Nephron (organoid): ENCODE data around the gene ANKRD34C.

Experiments used
- H3K27ac Mint-ChIP-seq, 3 experiments: 2 replicates each; pipeline ENCODE4 v1.8.0; 2020; ENCODE audit warnings: mixed read lengths in 3 of 3, mild to moderate bottlenecking in 2 of 3, moderate library complexity in 1 of 3
- H3K27me3 Mint-ChIP-seq: 2 replicates; pipeline ENCODE4 v1.8.0; 2021; ENCODE audit warnings: low read depth, mild to moderate bottlenecking, moderate library complexity, mixed read lengths
- H3K36me3 Mint-ChIP-seq: 2 replicates; pipeline ENCODE4 v1.8.0; 2020; ENCODE audit warnings: low read depth, mixed read lengths
- H3K4me1 Mint-ChIP-seq: 2 replicates; pipeline ENCODE4 v1.8.0; 2020; ENCODE audit warnings: mixed read lengths
- H3K4me3 Mint-ChIP-seq, 3 experiments: 2 replicates each; pipeline ENCODE4 v1.8.0; 2020; ENCODE audit warnings: mild to moderate bottlenecking in 3 of 3, mixed read lengths in 3 of 3, moderate library complexity in 2 of 3
- H3K9me3 Mint-ChIP-seq: 2 replicates; pipeline ENCODE4 v1.8.0; 2020; ENCODE audit warnings: mixed read lengths
- TF ChIP-seq, protein P1 (sequence below), 3 experiments: fragments of 200-600 bp; sonication (generic); IDR thresholded peaks; one replicate each; pipeline ENCODE4 v1.5.0; 2021; ENCODE audit warnings: antibody characterized with exemption in 3 of 3; ENCODE audit not compliant: unreplicated experiment in 3 of 3

Gene ANKRD34C

DNA sequence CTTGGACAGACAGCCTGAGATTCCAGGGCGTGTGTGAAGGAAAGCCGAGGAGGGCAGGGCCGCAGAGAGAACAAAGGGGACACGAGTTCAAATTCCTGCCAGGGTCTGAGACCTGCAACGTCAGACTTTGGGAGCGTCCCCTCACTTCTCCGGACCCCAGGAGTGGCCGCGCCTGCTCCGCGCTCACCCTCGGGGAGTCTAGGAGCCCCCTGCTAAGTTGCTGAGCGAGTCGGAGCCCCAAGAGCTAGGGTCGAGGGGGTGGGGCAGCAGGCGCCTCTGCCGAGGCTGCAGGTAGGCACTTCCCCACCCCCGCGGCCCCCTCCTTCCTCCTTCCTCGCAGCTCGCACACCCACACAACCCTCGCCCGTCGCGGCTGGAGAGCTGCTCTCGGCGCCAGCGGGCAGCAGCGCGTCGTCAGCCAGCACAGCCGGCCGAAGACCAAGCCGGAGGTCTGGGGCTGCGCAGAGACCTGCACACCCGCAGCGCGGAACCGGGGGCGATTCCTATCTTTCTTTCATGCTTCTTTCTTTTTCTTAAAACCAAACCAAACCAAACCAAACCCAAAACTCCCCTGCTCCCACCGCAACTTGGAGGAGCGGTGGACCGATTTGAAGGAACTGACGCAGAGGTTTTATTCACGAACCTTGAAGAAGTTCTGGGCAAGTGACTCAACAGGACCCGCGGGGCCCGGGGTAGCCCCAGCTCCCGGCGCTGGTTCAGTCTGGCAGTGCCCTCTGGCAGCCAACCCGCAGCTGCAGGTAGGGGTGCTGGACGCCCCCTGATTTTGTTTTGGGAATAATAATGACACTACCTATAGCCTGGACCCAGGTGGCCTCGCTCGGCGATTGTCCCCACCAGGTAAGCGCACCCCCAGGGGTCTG lies at the start of gene ANKRD34C:
Gene ANKRD34C (plus strand): TSS at position 352 of the 881 bp plus-strand sequence. CDS start 10,563 bp downstream, outside the sequence.
- H3K27ac Mint-ChIP-seq = no peak within 1 kb of the TSS
- TF ChIP-seq, protein P1, sequence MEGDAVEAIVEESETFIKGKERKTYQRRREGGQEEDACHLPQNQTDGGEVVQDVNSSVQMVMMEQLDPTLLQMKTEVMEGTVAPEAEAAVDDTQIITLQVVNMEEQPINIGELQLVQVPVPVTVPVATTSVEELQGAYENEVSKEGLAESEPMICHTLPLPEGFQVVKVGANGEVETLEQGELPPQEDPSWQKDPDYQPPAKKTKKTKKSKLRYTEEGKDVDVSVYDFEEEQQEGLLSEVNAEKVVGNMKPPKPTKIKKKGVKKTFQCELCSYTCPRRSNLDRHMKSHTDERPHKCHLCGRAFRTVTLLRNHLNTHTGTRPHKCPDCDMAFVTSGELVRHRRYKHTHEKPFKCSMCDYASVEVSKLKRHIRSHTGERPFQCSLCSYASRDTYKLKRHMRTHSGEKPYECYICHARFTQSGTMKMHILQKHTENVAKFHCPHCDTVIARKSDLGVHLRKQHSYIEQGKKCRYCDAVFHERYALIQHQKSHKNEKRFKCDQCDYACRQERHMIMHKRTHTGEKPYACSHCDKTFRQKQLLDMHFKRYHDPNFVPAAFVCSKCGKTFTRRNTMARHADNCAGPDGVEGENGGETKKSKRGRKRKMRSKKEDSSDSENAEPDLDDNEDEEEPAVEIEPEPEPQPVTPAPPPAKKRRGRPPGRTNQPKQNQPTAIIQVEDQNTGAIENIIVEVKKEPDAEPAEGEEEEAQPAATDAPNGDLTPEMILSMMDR (IDR thresholded peaks at IDR 0.05; ENCODE audit: unreplicated experiment in 3 of 3) = no peak
- H3K4me3 Mint-ChIP-seq = peak within 1 kb of the TSS in 2 of 3 experiments; percentile 1 to 18
- H3K9me3 Mint-ChIP-seq = no peaks in the 10 kb centered on the region
- no peaks in the 10 kb centered on the region for H3K36me3 Mint-ChIP-seq
- H3K4me1 Mint-ChIP-seq = no peaks in the 10 kb centered on the region
- peaks cover 100% of the 10 kb centered on the region for H3K27me3 Mint-ChIP-seq

DNA sequence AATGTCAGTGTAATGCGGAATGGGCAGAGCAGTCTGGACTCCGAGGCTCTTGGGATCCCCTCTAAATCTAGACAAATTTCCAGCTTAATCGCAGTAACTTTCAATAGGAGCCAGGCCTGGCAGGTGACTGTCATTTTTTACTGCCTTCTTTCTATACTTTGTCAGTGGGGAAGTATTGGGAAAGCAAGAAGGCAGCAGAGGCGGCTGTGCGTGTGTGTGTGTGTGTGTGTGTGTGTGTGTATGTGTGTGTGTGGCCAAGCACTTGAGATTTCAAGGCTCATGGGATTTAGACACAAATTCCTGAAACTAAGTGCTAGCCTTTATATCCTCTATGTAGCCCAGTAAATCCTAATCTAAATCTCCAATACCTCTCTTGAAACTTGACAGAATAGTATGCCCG lies 49.3 kb upstream of the ANKRD34C start:
- H3K27me3 Mint-ChIP-seq = peaks cover 40% of the 10 kb centered on the region
- H3K9me3 Mint-ChIP-seq = peaks cover 15% of the 10 kb centered on the region
- H3K27ac Mint-ChIP-seq = no peak overlapping the region
- H3K4me3 Mint-ChIP-seq = no peak overlapping the region
- H3K36me3 Mint-ChIP-seq = no peaks in the 10 kb centered on the region
- no peaks in the 10 kb centered on the region for H3K4me1 Mint-ChIP-seq
- TF ChIP-seq, protein P1 (IDR thresholded peaks at IDR 0.05; ENCODE audit: unreplicated experiment in 3 of 3) = no peak

DNA sequence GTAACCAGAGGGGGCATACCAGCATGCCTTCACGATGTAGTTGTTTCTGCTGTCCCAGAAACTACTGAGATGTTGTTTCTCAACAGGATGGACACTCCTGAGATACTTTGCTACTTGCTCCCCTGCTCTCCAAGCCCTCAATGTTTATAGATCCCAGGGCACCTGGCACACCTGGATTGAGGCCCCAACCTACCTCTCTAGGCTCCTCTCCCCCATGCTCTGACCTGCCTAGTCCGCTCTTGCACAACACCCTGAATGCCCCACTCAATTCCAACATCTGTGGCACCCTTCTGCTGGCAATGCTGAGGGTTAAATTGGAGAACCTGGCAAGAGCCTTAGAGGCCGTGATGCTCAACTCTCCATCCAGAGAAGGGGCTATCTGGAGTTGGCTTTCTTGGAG lies 42.5 kb upstream of the ANKRD34C start:
- no peaks in the 10 kb centered on the region for H3K9me3 Mint-ChIP-seq
- H3K4me3 Mint-ChIP-seq = no peak overlapping the region
- no peaks in the 10 kb centered on the region for H3K4me1 Mint-ChIP-seq
- no peak overlapping the region for H3K27ac Mint-ChIP-seq
- H3K27me3 Mint-ChIP-seq = peaks cover 37% of the 10 kb centered on the region
- TF ChIP-seq, protein P1 (IDR thresholded peaks at IDR 0.05; ENCODE audit: unreplicated experiment in 3 of 3) = no peak
- H3K36me3 Mint-ChIP-seq = no peaks in the 10 kb centered on the region

DNA sequence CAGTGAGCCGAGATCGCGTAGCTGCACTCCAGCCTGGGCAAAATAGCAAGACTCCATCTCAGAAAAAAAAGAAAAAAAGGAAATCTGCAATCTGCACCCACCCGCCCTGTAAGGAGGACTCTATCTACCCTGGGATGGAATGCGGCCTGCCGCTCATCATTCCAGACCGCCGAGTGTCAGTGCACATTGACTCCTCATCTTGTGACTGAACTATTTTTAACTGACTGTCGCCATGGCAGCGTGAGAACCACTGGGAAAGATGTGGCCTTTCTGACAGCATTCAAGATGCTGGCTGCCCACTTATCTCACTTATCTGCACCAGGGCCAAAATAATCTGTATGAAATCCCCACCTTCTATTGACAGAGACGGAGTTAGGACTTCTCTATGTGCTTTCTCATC lies 38.8 kb upstream of the ANKRD34C start:
- Mint-ChIP-seq H3K4me3 (no peak overlapping the region), H3K36me3 (no peaks in the 10 kb centered on the region), H3K27me3 (peaks cover 23% of the 10 kb centered on the region), H3K4me1 (no peaks in the 10 kb centered on the region), H3K9me3 (no peaks in the 10 kb centered on the region), H3K27ac (no peak overlapping the region)
- TF ChIP-seq, protein P1 (IDR thresholded peaks at IDR 0.05; ENCODE audit: unreplicated experiment in 3 of 3) = no peak

DNA sequence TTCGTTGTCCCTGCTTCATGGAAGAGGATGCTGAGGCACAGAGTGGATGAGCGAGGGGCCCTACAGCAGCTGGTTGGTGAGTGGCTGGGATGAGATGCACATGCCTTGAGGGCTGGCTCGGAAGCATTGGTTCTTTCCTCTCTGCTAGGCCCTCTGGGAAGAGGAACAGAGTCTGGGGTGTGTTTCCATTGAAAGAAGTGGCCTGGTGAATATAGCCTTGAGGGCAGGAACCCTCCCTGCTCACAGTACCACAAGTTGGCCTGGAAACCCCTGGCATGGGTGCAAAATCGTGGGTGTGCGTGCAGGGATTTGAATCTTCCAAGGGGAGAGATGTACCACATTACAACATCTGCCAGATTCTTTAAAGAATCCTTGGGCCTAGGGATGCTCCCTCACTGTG lies 37.6 kb upstream of the ANKRD34C start:
- H3K27ac Mint-ChIP-seq = no peak overlapping the region
- H3K9me3 Mint-ChIP-seq = no peaks in the 10 kb centered on the region
- H3K4me3 Mint-ChIP-seq = no peak overlapping the region
- H3K36me3 Mint-ChIP-seq = no peaks in the 10 kb centered on the region
- peaks cover 23% of the 10 kb centered on the region for H3K27me3 Mint-ChIP-seq
- TF ChIP-seq, protein P1 (IDR thresholded peaks at IDR 0.05; ENCODE audit: unreplicated experiment in 3 of 3) = no peak
- H3K4me1 Mint-ChIP-seq = no peaks in the 10 kb centered on the region

DNA sequence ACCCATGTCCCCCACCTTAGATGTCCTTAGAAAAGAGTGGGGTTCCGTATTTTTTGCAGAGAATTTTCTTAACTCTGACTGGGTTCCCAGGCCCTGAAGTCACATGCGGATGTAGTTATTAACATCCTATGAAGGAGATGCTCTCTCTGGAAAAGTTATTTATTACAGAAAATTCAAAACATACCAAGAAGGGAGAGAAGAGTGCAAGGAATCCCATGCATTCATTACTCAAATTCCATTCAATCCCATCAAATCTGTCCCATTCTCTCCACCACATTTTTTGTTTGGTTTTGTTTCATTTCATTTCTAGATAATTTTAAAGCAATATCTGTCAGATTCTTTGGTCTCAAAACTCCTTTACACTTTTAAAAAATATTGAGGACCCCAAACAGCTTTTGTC lies 34.3 kb upstream of the ANKRD34C start:
- no peak overlapping the region for H3K4me3 Mint-ChIP-seq
- H3K27ac Mint-ChIP-seq = no peak overlapping the region
- H3K27me3 Mint-ChIP-seq = peaks cover 32% of the 10 kb centered on the region
- no peaks in the 10 kb centered on the region for H3K36me3 Mint-ChIP-seq
- H3K9me3 Mint-ChIP-seq = no peaks in the 10 kb centered on the region
- no peaks in the 10 kb centered on the region for H3K4me1 Mint-ChIP-seq
- TF ChIP-seq, protein P1 (IDR thresholded peaks at IDR 0.05; ENCODE audit: unreplicated experiment in 3 of 3) = no peak
